Measurements from ENCODE around the gene GTF3C1. TPM values are rescaled to one million over a fixed set of nuclear protein-coding genes. Genes with fewer than 3 reads are reported as not detected.
"Not testable (repeated sequence)": the region's sequence is repeated elsewhere in the genome, so short reads cannot be mapped to it uniquely, and the experiment has no call there.

GTF3C1 gene
- total and polyA plus RNA-seq, 10 donors: 28.8 to 68.6 (median 57.1) TPM

DNA sequence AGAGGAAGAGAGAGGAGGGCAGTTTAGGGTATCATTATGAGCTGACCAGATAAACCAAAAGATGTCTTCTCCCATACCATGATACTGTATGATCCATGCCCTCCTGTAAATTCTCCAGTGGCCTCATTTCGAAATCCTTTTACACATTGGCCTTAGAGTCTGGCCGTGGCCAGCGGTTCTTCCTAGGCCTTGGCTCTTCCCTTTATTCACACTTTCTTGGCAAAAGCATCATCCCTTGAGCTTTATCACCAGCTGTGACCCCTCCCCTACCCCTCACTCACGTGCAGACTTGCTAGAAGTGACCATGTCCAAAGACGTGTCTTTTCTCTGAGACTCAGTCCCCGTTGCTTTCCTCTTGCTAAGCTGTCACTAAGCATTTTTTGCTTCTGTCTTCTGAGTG is 23.0 kb upstream of the GTF3C1 start:
- Histone ChIP-seq H3K27me3 (replicated peaks in 1 of 7) (no peaks in the 10 kb centered on the region), H3K27ac (no peak overlapping the region), H3K9me3 (no peaks in the 10 kb centered on the region), H3K36me3 (peaks cover 0 to 29% (median 3%) of the 10 kb centered on the region in 6 donors), H3K4me1 (no peaks in the 10 kb centered on the region), H3K4me3 (no peak overlapping the region)
- TF ChIP-seq POLR2A (IDR thresholded peaks at IDR 0.05) (no peak), POLR2AphosphoS5 (IDR thresholded peaks at IDR 0.05) (no peak)
- TF ChIP-seq, protein P1, sequence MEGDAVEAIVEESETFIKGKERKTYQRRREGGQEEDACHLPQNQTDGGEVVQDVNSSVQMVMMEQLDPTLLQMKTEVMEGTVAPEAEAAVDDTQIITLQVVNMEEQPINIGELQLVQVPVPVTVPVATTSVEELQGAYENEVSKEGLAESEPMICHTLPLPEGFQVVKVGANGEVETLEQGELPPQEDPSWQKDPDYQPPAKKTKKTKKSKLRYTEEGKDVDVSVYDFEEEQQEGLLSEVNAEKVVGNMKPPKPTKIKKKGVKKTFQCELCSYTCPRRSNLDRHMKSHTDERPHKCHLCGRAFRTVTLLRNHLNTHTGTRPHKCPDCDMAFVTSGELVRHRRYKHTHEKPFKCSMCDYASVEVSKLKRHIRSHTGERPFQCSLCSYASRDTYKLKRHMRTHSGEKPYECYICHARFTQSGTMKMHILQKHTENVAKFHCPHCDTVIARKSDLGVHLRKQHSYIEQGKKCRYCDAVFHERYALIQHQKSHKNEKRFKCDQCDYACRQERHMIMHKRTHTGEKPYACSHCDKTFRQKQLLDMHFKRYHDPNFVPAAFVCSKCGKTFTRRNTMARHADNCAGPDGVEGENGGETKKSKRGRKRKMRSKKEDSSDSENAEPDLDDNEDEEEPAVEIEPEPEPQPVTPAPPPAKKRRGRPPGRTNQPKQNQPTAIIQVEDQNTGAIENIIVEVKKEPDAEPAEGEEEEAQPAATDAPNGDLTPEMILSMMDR (IDR thresholded peaks at IDR 0.05 in 8 of 11, conservative IDR thresholded peaks at IDR 0.05 in 3 of 11): no peak
- no peak for DNase-seq
- intact Hi-C loops (cut with DNase I; ENCODE audit: low total_unique reads): no loop called here
- 81 to 92% (median 90%) methylated on average over 6 of the region's 6 CpGs for WGBS, 5 donors

DNA sequence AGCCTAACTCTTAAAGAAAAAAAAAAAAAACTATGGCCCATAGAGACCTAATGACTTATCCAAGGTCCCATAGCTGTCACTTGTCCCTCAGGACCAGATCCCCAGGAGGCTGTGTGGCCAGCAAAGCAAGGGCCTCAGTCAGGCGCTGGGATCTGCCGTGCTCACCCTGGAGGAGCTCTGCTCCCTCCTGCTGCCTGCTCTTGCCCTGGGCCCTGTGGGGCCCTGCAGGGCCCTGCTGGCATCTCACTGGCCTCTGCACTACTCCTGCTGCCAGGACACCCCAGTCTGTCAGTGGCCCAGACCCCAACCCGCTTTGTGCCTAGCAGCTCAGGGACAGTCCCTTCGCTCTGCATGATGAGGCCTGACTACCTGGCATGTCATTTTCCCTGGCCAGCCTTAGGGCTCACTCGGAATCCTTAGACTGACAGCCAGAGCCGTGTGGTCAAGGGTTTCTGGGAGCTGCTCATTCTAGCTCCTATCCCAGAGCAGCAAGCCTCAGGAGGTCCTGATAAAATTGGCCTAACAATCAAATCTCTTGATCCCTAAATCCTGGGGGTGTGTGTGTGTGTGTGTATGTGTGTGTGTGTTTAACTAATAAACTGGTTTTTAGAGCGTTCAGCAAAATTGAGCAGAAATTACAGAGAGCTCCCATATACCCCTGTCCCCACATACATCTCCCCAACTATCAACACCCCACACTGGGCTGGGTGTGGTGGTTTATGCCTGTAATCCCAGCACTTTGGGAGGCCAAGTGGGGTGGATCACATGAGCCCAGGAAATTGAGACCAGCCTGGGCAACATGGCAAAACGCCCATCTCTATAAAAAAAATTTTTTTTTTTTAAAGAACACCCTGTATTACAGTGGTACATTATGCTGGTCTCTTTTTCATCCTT is 22.0 kb upstream of the GTF3C1 start:
- WGBS, 5 donors: 90 to 97% (median 94%) methylated on average over 7 to 8 of the region's 8 CpGs
- DNase-seq: no peak
- no peaks in the 10 kb centered on the region for H3K27me3 ChIP-seq (replicated peaks in 1 of 7)
- no peaks in the 10 kb centered on the region for H3K9me3 ChIP-seq
- TF ChIP-seq POLR2AphosphoS5 (IDR thresholded peaks at IDR 0.05) (no peak), POLR2A (IDR thresholded peaks at IDR 0.05) (no peak)
- TF ChIP-seq, protein P1 (IDR thresholded peaks at IDR 0.05 in 8 of 11, conservative IDR thresholded peaks at IDR 0.05 in 3 of 11): no peak
- no peak overlapping the region for H3K4me3 ChIP-seq
- H3K4me1 ChIP-seq: peaks cover 0 to 2% (median 0%) of the 10 kb centered on the region in 6 donors
- peaks cover 0 to 23% (median 3%) of the 10 kb centered on the region in 6 donors for H3K36me3 ChIP-seq
- intact Hi-C loops (cut with DNase I; ENCODE audit: low total_unique reads): no loop called here
- H3K27ac ChIP-seq: no peak overlapping the region

DNA sequence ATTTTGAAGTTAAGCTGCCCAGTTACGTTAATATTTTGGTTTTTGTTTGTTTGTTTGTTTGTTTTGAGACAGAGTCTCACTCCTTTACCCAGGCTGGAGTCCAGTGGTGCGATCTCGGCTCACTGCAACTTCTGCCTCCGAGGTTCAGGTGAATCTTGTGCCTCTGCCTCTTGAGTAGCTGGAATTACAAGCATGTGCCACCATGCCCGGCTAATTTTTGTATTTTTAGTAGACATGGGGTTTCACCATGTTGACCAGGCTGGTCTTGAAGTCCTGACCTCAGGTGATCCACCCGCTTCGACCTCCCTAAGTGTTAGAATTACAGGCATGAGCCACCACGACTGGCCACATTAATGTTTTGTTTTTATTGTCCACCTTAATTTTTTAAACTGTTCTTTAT is 21.3 kb upstream of the GTF3C1 start:
- H3K27me3 ChIP-seq (replicated peaks in 1 of 7); H3K27ac ChIP-seq; DNase-seq; H3K4me1 ChIP-seq; H3K4me3 ChIP-seq; intact Hi-C loops (cut with DNase I; ENCODE audit: low total_unique reads); H3K9me3 ChIP-seq: not testable (repeated sequence)
- H3K36me3 ChIP-seq: peaks cover 0 to 21% (median 2%) of the 10 kb centered on the region in 6 donors
- WGBS, 5 donors: 92 to 97% (median 93%) methylated on average over 8 of the region's 8 CpGs

DNA sequence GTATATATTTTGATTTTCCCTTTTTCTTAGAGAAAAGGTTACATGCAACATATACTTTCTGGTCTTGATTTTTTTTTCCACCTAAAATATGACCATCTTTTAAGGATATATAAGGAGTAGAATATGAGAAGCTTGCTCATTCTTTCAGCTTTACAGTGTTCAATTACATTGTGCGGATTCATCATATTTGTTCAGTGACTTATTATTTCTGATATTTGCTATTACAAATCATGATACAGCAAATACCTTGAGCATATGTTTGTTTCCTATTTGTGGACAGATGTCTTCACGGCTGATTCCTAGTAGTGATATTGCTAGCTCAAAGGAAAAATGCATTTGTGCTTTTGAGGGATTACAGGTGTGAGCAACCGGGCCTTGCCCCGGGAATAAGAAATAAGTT is 18.4 kb upstream of the GTF3C1 start:
- TF ChIP-seq, protein P1 (IDR thresholded peaks at IDR 0.05 in 8 of 11, conservative IDR thresholded peaks at IDR 0.05 in 3 of 11): no peak
- TF ChIP-seq POLR2A (IDR thresholded peaks at IDR 0.05) (no peak), POLR2AphosphoS5 (IDR thresholded peaks at IDR 0.05) (no peak)
- H3K4me3 ChIP-seq: no peak overlapping the region
- peaks cover 0 to 12% (median 0%) of the 10 kb centered on the region in 6 donors for H3K4me1 ChIP-seq
- no peaks in the 10 kb centered on the region for H3K9me3 ChIP-seq
- WGBS, 5 donors: 87 to 98% (median 92%) methylated on average over 4 of the region's 4 CpGs
- H3K27me3 ChIP-seq (replicated peaks in 1 of 7): no peaks in the 10 kb centered on the region
- intact Hi-C loops (cut with DNase I; ENCODE audit: low total_unique reads): no loop called here
- H3K27ac ChIP-seq: no peak overlapping the region
- no peak for DNase-seq
- peaks cover 0 to 8% (median 0%) of the 10 kb centered on the region in 6 donors for H3K36me3 ChIP-seq
